ENCODE data around the gene SEC22A.

DNA sequence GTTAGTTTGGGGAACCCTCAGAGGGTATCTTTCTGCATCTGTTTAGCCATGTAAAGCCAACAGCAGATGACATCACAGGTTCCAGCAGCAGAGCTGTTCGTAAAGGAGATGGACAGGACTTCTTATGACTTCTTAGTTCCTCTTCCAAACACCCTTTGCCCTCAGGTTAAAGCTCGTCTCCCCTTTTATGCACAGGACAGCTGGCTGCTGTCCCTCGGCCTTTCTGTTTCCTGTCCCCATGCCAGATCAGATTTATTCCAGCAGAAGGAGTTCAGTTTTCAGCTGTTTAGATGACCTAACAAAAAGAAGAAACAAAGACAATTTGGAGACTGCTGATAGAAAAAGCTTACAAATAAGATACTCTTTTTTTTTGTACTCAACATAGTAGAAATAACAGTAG lies 45.1 kb downstream of the SEC22A start:
- TF ChIP-seq CTCF (IDR thresholded peaks at IDR 0.05), result no peak
- no peak for TF ChIP-seq ZFX (IDR thresholded peaks at IDR 0.05; ENCODE audit: borderline replicate concordance)

Data from 22Rv1 (cell line).